Astrocyte (in vitro differentiated cells and primary cell): ENCODE data around the gene LSM7. TPM values are rescaled to one million over a fixed set of nuclear protein-coding genes. Genes with fewer than 3 reads are reported as not detected.

Experiments
- DNase-seq: peaks from one replicate; pipeline ENCODE4 v3.0.0-alpha.2; 2010; ENCODE audit warnings: low read depth
- FAIRE-seq: peaks from 2 replicates; lab custom pipeline; 2011; peaks lifted over from hg19 to GRCh38; lab: Jason Lieb, UNC
- H2AFZ ChIP-seq: 2 replicates; pipeline ENCODE4 v1.6.0; 2012; ENCODE audit warnings: low read depth, low read length, inconsistent platforms
- H3K27ac ChIP-seq: 2 replicates; pipeline ENCODE4 v1.5.1; 2011; ENCODE audit warnings: low read depth, low read length, inconsistent platforms
- H3K27me3 ChIP-seq: 2 replicates; pipeline ENCODE4 v1.6.0; 2011; ENCODE audit warnings: low read length, inconsistent platforms; ENCODE audit not compliant: insufficient read depth
- H3K36me3 ChIP-seq: 2 replicates; pipeline ENCODE4 v1.5.1; 2011; ENCODE audit warnings: low read length, inconsistent platforms; ENCODE audit not compliant: insufficient read depth
- H3K4me1 ChIP-seq: 2 replicates; pipeline ENCODE4 v1.5.1; 2011; ENCODE audit warnings: low read length, inconsistent platforms; ENCODE audit not compliant: insufficient read depth
- H3K4me2 ChIP-seq: 2 replicates; pipeline ENCODE4 v1.6.0; 2012; ENCODE audit warnings: low read length, inconsistent platforms
- H3K4me3 ChIP-seq: 2 replicates; pipeline ENCODE4 v1.5.1; 2011; ENCODE audit warnings: low read depth, mild to moderate bottlenecking, low read length, inconsistent platforms; ENCODE audit not compliant: insufficient read depth
- H3K79me2 ChIP-seq: 2 replicates; pipeline ENCODE4 v1.6.0; 2012; ENCODE audit warnings: mild to moderate bottlenecking, low read length, inconsistent platforms; ENCODE audit not compliant: insufficient read depth
- H3K9ac ChIP-seq: 2 replicates; pipeline ENCODE4 v1.6.0; 2012; ENCODE audit warnings: mild to moderate bottlenecking, low read length, inconsistent platforms
- H3K9me3 ChIP-seq: 2 replicates; pipeline ENCODE4 v1.5.1; 2012; ENCODE audit warnings: low read depth, mild to moderate bottlenecking, low read length, inconsistent platforms; ENCODE audit not compliant: insufficient read depth
- H4K20me1 ChIP-seq: 2 replicates; pipeline ENCODE4 v1.6.0; 2012; ENCODE audit warnings: low read length, inconsistent platforms; ENCODE audit not compliant: insufficient read depth
- H3K27ac Mint-ChIP-seq: one replicate; pipeline ENCODE4 v1.8.0; 2021; ENCODE audit warnings: mild to moderate bottlenecking, mixed read lengths; ENCODE audit not compliant: unreplicated experiment
- H3K27me3 Mint-ChIP-seq: one replicate; pipeline ENCODE4 v1.8.0; 2021; ENCODE audit warnings: low read depth, mixed read lengths; ENCODE audit not compliant: unreplicated experiment
- H3K36me3 Mint-ChIP-seq: one replicate; pipeline ENCODE4 v1.8.0; 2021; ENCODE audit warnings: low read depth, mixed read lengths; ENCODE audit not compliant: unreplicated experiment
- H3K4me1 Mint-ChIP-seq: one replicate; pipeline ENCODE4 v1.8.0; 2021; ENCODE audit warnings: low read depth, mixed read lengths; ENCODE audit not compliant: unreplicated experiment
- H3K4me3 Mint-ChIP-seq: one replicate; pipeline ENCODE4 v1.8.0; 2021; ENCODE audit warnings: mild to moderate bottlenecking, moderate library complexity, mixed read lengths; ENCODE audit not compliant: unreplicated experiment
- H3K9me3 Mint-ChIP-seq: one replicate; pipeline ENCODE4 v1.8.0; 2021; ENCODE audit warnings: mild to moderate bottlenecking, mixed read lengths; ENCODE audit not compliant: unreplicated experiment
- EZH2 ChIP-seq: IDR thresholded peaks from 2 replicates; pipeline ENCODE4 v1.6.1; 2012; ENCODE audit warnings: mild to moderate bottlenecking, low read length, inconsistent platforms; ENCODE audit not compliant: insufficient read depth
- total RNA-seq: library from RNA; stranded (reverse); gene quantifications from 2 replicates; pipeline ENCODE4 v1.2.1, GENCODE V29; 2021
- TF ChIP-seq, protein P1 (sequence below): IDR thresholded peaks from 2 replicates; pipeline ENCODE4 v1.5.1; 2011; ENCODE audit warnings: low read depth, mild to moderate bottlenecking, inconsistent platforms, low read length, moderate library complexity; ENCODE audit not compliant: insufficient read depth

The LSM7 gene
- total RNA-seq, 1 donor from 2014 or later = 91.4 TPM

- H3K27me3 ChIP-seq = no peaks in the 10 kb centered on the region
- Mint-ChIP-seq H3K4me3 (no peak overlapping the region), H3K27ac (no peak overlapping the region), H3K36me3 (no peaks in the 10 kb centered on the region), H3K27me3 (no peaks in the 10 kb centered on the region), H3K9me3 (no peaks in the 10 kb centered on the region), H3K4me1 (no peaks in the 10 kb centered on the region)
- no peak for TF ChIP-seq EZH2
- TF ChIP-seq, protein P1, sequence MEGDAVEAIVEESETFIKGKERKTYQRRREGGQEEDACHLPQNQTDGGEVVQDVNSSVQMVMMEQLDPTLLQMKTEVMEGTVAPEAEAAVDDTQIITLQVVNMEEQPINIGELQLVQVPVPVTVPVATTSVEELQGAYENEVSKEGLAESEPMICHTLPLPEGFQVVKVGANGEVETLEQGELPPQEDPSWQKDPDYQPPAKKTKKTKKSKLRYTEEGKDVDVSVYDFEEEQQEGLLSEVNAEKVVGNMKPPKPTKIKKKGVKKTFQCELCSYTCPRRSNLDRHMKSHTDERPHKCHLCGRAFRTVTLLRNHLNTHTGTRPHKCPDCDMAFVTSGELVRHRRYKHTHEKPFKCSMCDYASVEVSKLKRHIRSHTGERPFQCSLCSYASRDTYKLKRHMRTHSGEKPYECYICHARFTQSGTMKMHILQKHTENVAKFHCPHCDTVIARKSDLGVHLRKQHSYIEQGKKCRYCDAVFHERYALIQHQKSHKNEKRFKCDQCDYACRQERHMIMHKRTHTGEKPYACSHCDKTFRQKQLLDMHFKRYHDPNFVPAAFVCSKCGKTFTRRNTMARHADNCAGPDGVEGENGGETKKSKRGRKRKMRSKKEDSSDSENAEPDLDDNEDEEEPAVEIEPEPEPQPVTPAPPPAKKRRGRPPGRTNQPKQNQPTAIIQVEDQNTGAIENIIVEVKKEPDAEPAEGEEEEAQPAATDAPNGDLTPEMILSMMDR = no peak
- FAIRE-seq = no peak
- H3K36me3 ChIP-seq = peaks cover 4% of the 10 kb centered on the region
- H3K4me1 ChIP-seq = no peaks in the 10 kb centered on the region
- H3K79me2 ChIP-seq = no peaks in the 10 kb centered on the region
- H3K9me3 ChIP-seq = no peaks in the 10 kb centered on the region
- H3K27ac ChIP-seq = no peak overlapping the region
- H3K4me2 ChIP-seq = no peak overlapping the region
- no peak for DNase-seq
- H4K20me1 ChIP-seq = peaks cover 4% of the 10 kb centered on the region
- no peak overlapping the region for H3K4me3 ChIP-seq
- H3K9ac ChIP-seq = no peak overlapping the region
- H2AFZ ChIP-seq = no peak overlapping the region
Observed at GRCh38 chr19:2343289-2343982, 15.1 kb upstream of the LSM7 start.

GRCh38 chr19:2342656-2343288 is 14.4 kb upstream of the LSM7 start:
- no peaks in the 10 kb centered on the region for H3K4me1 Mint-ChIP-seq
- Histone ChIP-seq H3K27me3 (no peaks in the 10 kb centered on the region), H3K4me2 (no peak overlapping the region), H3K4me3 (no peak overlapping the region), H3K9me3 (no peaks in the 10 kb centered on the region), H3K9ac (no peak overlapping the region), H3K27ac (no peak overlapping the region), H3K4me1 (peaks cover under 1% of the 10 kb centered on the region), H3K79me2 (peaks cover 6% of the 10 kb centered on the region), H3K36me3 (peaks cover 4% of the 10 kb centered on the region), H4K20me1 (peaks cover 10% of the 10 kb centered on the region), H2AFZ (no peak overlapping the region)
- no peaks in the 10 kb centered on the region for H3K9me3 Mint-ChIP-seq
- no peak for DNase-seq
- H3K27ac Mint-ChIP-seq = no peak overlapping the region
- no peaks in the 10 kb centered on the region for H3K36me3 Mint-ChIP-seq
- no peak for TF ChIP-seq EZH2
- TF ChIP-seq, protein P1 = no peak
- no peak for FAIRE-seq
- H3K27me3 Mint-ChIP-seq = no peaks in the 10 kb centered on the region
- no peak overlapping the region for H3K4me3 Mint-ChIP-seq

GRCh38 chr19:2341982-2342381 is 13.6 kb upstream of the LSM7 start:
- no peak overlapping the region for H2AFZ ChIP-seq
- peaks cover 4% of the 10 kb centered on the region for H3K4me1 ChIP-seq
- H3K27ac ChIP-seq = no peak overlapping the region
- H4K20me1 ChIP-seq = peaks cover 17% of the 10 kb centered on the region
- peaks cover 4% of the 10 kb centered on the region for H3K36me3 ChIP-seq
- TF ChIP-seq, protein P1 = no peak
- no peak for TF ChIP-seq EZH2
- H3K9me3 Mint-ChIP-seq = no peaks in the 10 kb centered on the region
- H3K4me3 Mint-ChIP-seq = no peak overlapping the region
- H3K36me3 Mint-ChIP-seq = no peaks in the 10 kb centered on the region
- FAIRE-seq (no peak), DNase-seq (no peak)
- no peak overlapping the region for H3K4me3 ChIP-seq
- no peak overlapping the region for H3K9ac ChIP-seq
- H3K27ac Mint-ChIP-seq = no peak overlapping the region
- H3K27me3 Mint-ChIP-seq = no peaks in the 10 kb centered on the region
- H3K79me2 ChIP-seq = peaks cover 12% of the 10 kb centered on the region
- H3K27me3 ChIP-seq = no peaks in the 10 kb centered on the region
- no peaks in the 10 kb centered on the region for H3K9me3 ChIP-seq
- H3K4me2 ChIP-seq = no peak overlapping the region
- H3K4me1 Mint-ChIP-seq = no peaks in the 10 kb centered on the region
